PC-9 (cell line): ENCODE data around the gene RNH1. TPM values are rescaled to one million over a fixed set of nuclear protein-coding genes. Genes with fewer than 3 reads are reported as not detected.
"Not testable (repeated sequence)": the region's sequence is repeated elsewhere in the genome, so short reads cannot be mapped to it uniquely, and the experiment has no call there.

Source experiments
- BruUV-seq: library from RNA; stranded (reverse); fragments of 400-500 nt; replicated peaks from 2 replicates; lab custom pipeline; 2021; lab: Mats Ljungman, UMichigan
- CTCF ChIA-PET: fragments of 300-600 bp; sonication (Branson Sonifier 250); formaldehyde crosslinking; loops from one replicate; lab custom pipeline; 2022; ENCODE audit warnings: antibody characterized with exemption; lab: Charles Lee
- POLR2A ChIA-PET: fragments of 300-600 bp; sonication (Branson Sonifier 250); formaldehyde crosslinking; loops from one replicate; lab custom pipeline; 2022; ENCODE audit warnings: antibody characterized with exemption; ENCODE audit not compliant: unreplicated experiment; lab: Charles Lee
- DNase-seq, 2 experiments: peaks; one replicate each; pipeline versions ENCODE4 v3.0.0 to v3.0.0-alpha.2; 2015 to 2022; ENCODE audit warnings: mixed read lengths in 1 of 2
- H2AFZ ChIP-seq: fragments of 200-600 bp; sonication (generic); 2 replicates; pipeline ENCODE4 v1.8.1; 2017; ENCODE audit warnings: antibody characterized with exemption
- H3F3A ChIP-seq: fragments of 200-600 bp; sonication (generic); 2 replicates; pipeline ENCODE4 v1.8.1; 2017; ENCODE audit warnings: antibody characterized with exemption, mild to moderate bottlenecking, low read depth; ENCODE audit not compliant: insufficient read depth
- H3K27ac ChIP-seq: fragments of 200-600 bp; sonication (generic); 2 replicates; pipeline ENCODE4 v1.6.1; 2016; ENCODE audit warnings: mixed run types
- H3K27me3 ChIP-seq: fragments of 200-600 bp; sonication (generic); 2 replicates; pipeline ENCODE4 v1.6.1; 2016; ENCODE audit warnings: low read depth, mixed run types; ENCODE audit not compliant: insufficient read depth
- H3K36me3 ChIP-seq: fragments of 200-600 bp; sonication (generic); 2 replicates; pipeline ENCODE4 v1.6.1; 2016; ENCODE audit warnings: low read depth, mixed run types
- H3K4me1 ChIP-seq: fragments of 200-600 bp; sonication (generic); replicated peaks from 2 replicates; pipeline ENCODE4 v1.6.1; 2016; ENCODE audit warnings: mixed run types; ENCODE audit not compliant: insufficient read depth
- H3K4me2 ChIP-seq: fragments of 200-600 bp; sonication (generic); 2 replicates; pipeline ENCODE4 v1.6.1; 2017; ENCODE audit warnings: mixed run types
- H3K4me3 ChIP-seq: fragments of 200-600 bp; sonication (generic); 2 replicates; pipeline ENCODE4 v1.6.1; 2016; ENCODE audit warnings: mixed run types
- H3K79me2 ChIP-seq: fragments of 200-600 bp; sonication (generic); 2 replicates; pipeline ENCODE4 v1.6.1; 2017; ENCODE audit warnings: low read depth, mixed run types
- H3K9me2 ChIP-seq: fragments of 200-600 bp; sonication (generic); 2 replicates; pipeline ENCODE4 v1.8.1; 2017; ENCODE audit warnings: mild to moderate bottlenecking; ENCODE audit not compliant: insufficient read depth
- H3K9me3 ChIP-seq: fragments of 200-600 bp; sonication (generic); 2 replicates; pipeline ENCODE4 v1.8.1; 2016; ENCODE audit warnings: low read depth; ENCODE audit not compliant: insufficient read depth
- H4K20me1 ChIP-seq: fragments of 200-600 bp; sonication (generic); 2 replicates; pipeline ENCODE4 v1.8.1; 2017; ENCODE audit not compliant: insufficient read depth
- EZH2 ChIP-seq: fragments of 200-600 bp; sonication (generic); IDR thresholded peaks from 2 replicates; pipeline ENCODE4 v1.8.0; 2017; ENCODE audit warnings: antibody characterized with exemption, low read depth
- intact Hi-C: fragments of 100-400 bp; cut with micrococcal nuclease; formaldehyde crosslinking; loops from one replicate; pipeline ENCODE4 v1.10.0; 2022; ENCODE audit not compliant: unreplicated experiment
- total RNA-seq: library from RNA; stranded (reverse); gene quantifications from 2 replicates; pipeline ENCODE4 v1.2.3, GENCODE V29; 2021
- TF ChIP-seq, protein P1 (sequence below): fragments of 200-600 bp; sonication (generic); conservative IDR thresholded peaks from 2 replicates; pipeline ENCODE4 v1.6.1; 2017; ENCODE audit warnings: mixed run types, antibody characterized with exemption, mild to moderate bottlenecking, moderate library complexity

The RNH1 gene
- total RNA-seq, 1 experiment from 2014 or later: 87.8 TPM

DNA sequence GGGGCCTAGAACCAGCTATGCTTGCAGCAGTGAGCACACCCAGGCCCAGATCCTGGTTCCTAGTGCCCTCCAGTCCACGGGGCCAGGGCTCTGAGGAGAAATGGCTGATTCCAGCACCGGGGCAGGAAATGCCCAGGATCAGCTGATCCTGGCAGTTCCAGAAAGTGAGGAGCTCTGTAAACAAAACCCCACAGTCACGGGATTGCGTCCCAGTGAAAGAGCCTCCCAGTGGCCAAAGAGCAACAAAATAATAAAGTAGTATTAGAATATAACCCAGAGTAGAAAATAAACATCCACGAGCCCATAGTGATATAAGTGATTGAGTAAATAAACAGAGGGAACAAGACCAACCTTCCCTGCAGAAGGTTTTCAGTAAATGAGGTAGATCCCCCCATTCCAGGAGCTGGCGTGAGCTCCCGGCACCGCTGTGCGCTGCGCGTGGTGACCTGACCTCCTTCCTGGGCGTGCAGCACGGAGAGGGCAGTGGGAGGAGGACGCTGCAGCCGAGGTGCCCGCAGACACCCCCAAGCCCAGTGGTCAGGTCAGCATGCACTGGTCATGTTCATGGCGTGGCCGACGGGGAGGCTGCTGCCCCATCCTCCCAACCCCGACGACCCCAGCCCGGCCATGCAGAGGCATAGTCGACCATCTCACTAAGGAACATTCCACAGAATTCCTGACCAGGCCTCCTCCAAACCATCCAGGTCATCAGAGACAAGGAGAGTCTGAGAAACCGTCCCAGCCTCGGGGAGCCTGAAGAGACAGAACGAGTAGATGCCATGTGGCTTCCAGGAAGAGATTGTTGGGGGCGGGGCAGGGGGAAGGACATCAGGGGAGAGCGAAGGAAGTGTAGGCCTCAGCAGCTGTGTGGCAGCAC is 37.1 kb downstream of the RNH1 start:
- Histone ChIP-seq H3K4me2 (no peak overlapping the region), H3K27ac (no peak overlapping the region), H3K27me3 (no peaks in the 10 kb centered on the region), H3K9me2 (no peaks in the 10 kb centered on the region), H4K20me1 (no peaks in the 10 kb centered on the region), H3K4me3 (no peak overlapping the region), H3F3A (peaks cover 4% of the 10 kb centered on the region; the same call in 1 of the 2 replicates), H3K4me1 (peaks cover 20% of the 10 kb centered on the region), H3K9me3 (no peaks in the 10 kb centered on the region), H3K36me3 (no peaks in the 10 kb centered on the region), H2AFZ (no peak overlapping the region), H3K79me2 (0 out of 2 replicates have a peak, but pooled peaks cover 3% of the 10 kb centered on the region)
- intact Hi-C loops: no loop called here
- POLR2A ChIA-PET: interaction anchor here (0.7 kb wide), 1 partner anchor 37 kb away, joined by 7 read pairs; no protein-coding TSS in a partner anchor
- CTCF ChIA-PET: interaction anchor here (0.5 kb wide), 2 partner anchors 11 to 35 kb away, joined by 5 to 8 read pairs; no protein-coding TSS in a partner anchor
- BruUV-seq: no TSS peak
- TF ChIP-seq EZH2: no peak
- TF ChIP-seq, protein P1, sequence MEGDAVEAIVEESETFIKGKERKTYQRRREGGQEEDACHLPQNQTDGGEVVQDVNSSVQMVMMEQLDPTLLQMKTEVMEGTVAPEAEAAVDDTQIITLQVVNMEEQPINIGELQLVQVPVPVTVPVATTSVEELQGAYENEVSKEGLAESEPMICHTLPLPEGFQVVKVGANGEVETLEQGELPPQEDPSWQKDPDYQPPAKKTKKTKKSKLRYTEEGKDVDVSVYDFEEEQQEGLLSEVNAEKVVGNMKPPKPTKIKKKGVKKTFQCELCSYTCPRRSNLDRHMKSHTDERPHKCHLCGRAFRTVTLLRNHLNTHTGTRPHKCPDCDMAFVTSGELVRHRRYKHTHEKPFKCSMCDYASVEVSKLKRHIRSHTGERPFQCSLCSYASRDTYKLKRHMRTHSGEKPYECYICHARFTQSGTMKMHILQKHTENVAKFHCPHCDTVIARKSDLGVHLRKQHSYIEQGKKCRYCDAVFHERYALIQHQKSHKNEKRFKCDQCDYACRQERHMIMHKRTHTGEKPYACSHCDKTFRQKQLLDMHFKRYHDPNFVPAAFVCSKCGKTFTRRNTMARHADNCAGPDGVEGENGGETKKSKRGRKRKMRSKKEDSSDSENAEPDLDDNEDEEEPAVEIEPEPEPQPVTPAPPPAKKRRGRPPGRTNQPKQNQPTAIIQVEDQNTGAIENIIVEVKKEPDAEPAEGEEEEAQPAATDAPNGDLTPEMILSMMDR: no peak
- DNase-seq: no peak

DNA sequence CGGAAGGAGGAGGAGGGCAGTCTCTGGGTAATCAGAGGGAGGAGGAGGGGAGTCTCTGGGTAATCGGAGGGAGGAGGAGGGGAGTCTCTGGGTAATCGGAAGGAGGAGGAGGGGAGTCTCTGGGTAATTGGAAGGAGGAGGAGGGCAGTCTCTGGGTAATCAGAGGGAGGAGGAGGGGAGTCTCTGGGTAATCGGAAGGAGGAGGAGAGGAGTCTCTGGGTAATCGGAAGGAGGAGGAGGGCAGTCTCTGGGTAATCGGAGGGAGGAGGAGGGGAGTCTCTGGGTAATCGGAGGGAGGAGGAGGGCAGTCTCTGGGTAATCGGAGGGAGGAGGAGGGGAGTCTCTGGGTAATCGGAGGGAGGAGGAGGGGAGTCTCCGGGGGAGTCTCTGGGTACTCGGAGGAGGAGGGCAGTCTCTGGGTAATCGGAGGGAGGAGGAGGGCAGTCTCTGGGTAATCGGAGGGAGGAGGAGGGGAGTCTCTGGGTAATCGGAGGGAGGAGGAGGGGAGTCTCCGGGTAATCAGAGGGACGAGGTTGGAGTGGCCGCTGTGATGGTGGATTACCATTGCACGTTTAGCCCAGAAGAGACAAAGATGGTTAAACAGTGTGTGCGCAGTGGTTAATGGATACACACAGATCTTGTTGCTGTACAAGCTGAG is 37.9 kb downstream of the RNH1 start:
- CTCF ChIA-PET: interaction anchor here (0.5 kb wide), 2 partner anchors 12 to 35 kb away, joined by 5 to 8 read pairs; no protein-coding TSS in a partner anchor

DNA sequence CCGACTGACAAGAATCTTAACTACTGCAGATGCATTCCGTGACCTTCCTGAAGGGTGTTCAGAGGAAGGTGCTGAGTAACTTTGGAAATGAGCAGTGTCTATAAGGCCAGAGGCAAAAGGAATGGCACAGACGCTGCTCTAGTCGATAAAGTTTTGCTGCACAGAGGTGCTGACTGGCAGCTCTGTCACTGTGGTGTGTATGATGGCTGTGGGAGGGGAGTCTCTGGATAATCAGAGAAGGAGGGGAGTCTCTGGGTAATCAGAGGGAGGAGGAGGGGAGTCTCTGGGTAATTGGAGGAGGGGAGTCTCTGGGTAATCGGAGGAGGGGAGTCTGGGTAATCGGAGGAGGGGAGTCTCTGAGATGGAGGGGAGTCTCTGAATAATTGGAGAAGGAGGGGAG is 38.5 kb downstream of the RNH1 start:
- intact Hi-C loops: no loop called here
- Histone ChIP-seq H3K27ac (no peak overlapping the region), H3K4me3 (no peak overlapping the region), H3K27me3 (no peaks in the 10 kb centered on the region), H3K9me3 (no peaks in the 10 kb centered on the region), H3K79me2 (0 out of 2 replicates have a peak, but pooled peaks cover 3% of the 10 kb centered on the region), H2AFZ (no peak overlapping the region), H4K20me1 (no peaks in the 10 kb centered on the region), H3K9me2 (no peaks in the 10 kb centered on the region), H3K4me1 (peaks cover 20% of the 10 kb centered on the region), H3F3A (peaks cover 4% of the 10 kb centered on the region; the same call in 1 of the 2 replicates), H3K4me2 (no peak overlapping the region), H3K36me3 (no peaks in the 10 kb centered on the region)
- ChIA-PET POLR2A (no interaction called here), CTCF (no interaction called here)
- BruUV-seq: no TSS peak
- no peak for TF ChIP-seq EZH2
- TF ChIP-seq, protein P1: no peak
- no peak for DNase-seq

More for the DNA sequence above, 37.9 kb downstream of the RNH1 start:
- BruUV-seq, H2AFZ ChIP-seq, H3K27me3 ChIP-seq, H3K36me3 ChIP-seq, H3K4me2 ChIP-seq, H3K9me3 ChIP-seq, DNase-seq, H4K20me1 ChIP-seq, H3K4me3 ChIP-seq, H3K27ac ChIP-seq, H3K9me2 ChIP-seq, intact Hi-C loops, H3F3A ChIP-seq, H3K79me2 ChIP-seq: not testable (repeated sequence)
- POLR2A ChIA-PET: interaction anchor here (0.7 kb wide), 1 partner anchor 37 kb away, joined by 7 read pairs; no protein-coding TSS in a partner anchor
- H3K4me1 ChIP-seq: peaks cover 20% of the 10 kb centered on the region
